ENCODE measurements around the gene SDHA. TPM values are rescaled to one million over a fixed set of nuclear protein-coding genes. Genes with fewer than 3 reads are reported as not detected.
"Not testable (repeated sequence)": the region's sequence is repeated elsewhere in the genome, so short reads cannot be mapped to it uniquely, and the experiment has no call there.

Gene SDHA
- total and polyA plus RNA-seq, 2 donors (not counting 1 experiment from before 2014, with no cell fraction given) = 77.2 to 137 TPM

- H3K4me3 Mint-ChIP-seq; H3K4me2 ChIP-seq (replicated peaks; ENCODE audit: low read depth, low read length, poor library complexity, severe bottlenecking); H3K27ac ChIP-seq (ENCODE audit: low read length in 2 of 2); H3K27me3 Mint-ChIP-seq; H3K9ac ChIP-seq (ENCODE audit: low read length); H3K4me1 ChIP-seq (ENCODE audit: control insufficient read depth in 2 of 2, insufficient read depth in 2 of 2, low read length in 2 of 2); POLR2A ChIA-PET; CTCF ChIA-PET; H3K36me3 ChIP-seq (replicated peaks in 1 of 2; ENCODE audit: control extremely low read depth in 1 of 2, control insufficient read depth in 1 of 2, extremely low read depth in 1 of 2, insufficient read depth in 2 of 2, low read length in 1 of 2); DNase-seq; H3K27ac Mint-ChIP-seq; H3K9me3 Mint-ChIP-seq (ENCODE audit: insufficient read depth); H3K4me3 ChIP-seq (ENCODE audit: control extremely low read depth in 1 of 5, extremely low read depth in 1 of 5, insufficient read depth in 1 of 5, low read depth in 2 of 5, low read length in 4 of 5); H2AFZ ChIP-seq (ENCODE audit: insufficient read depth, low read depth, low read length, poor library complexity, severe bottlenecking); intact Hi-C loops (cut with micrococcal nuclease); ATAC-seq (ENCODE audit: low read depth); H3K9me3 ChIP-seq (ENCODE audit: control extremely low read depth in 1 of 3, control insufficient read depth in 2 of 3, insufficient read depth in 1 of 3, low read length in 2 of 3); H3K27me3 ChIP-seq (replicated peaks in 1 of 4; ENCODE audit: control extremely low read depth in 1 of 4, control insufficient read depth in 3 of 4, insufficient read depth in 4 of 4, low read length in 3 of 4): not testable (repeated sequence)
- Histone ChIP-seq H4K20me1 (ENCODE audit: control insufficient read depth, insufficient read depth, low read length, poor library complexity, severe bottlenecking) (peaks cover 33% of the 10 kb centered on the region), H3K79me2 (ENCODE audit: control insufficient read depth, insufficient read depth, low read length) (peaks cover 30% of the 10 kb centered on the region)
- 94% methylated on average over 6 of the region's 14 CpGs for WGBS (ENCODE audit: insufficient coverage)
- peaks cover 25% of the 10 kb centered on the region for H3K4me1 Mint-ChIP-seq
Measured at GRCh38 chr5:297991-298736, 80.0 kb downstream of the SDHA start.

GRCh38 chr5:298737-299125, 80.6 kb downstream of the SDHA start:
- Histone ChIP-seq H3K79me2 (ENCODE audit: control insufficient read depth, insufficient read depth, low read length) (peaks cover 29% of the 10 kb centered on the region), H3K4me2 (replicated peaks; ENCODE audit: low read depth, low read length, poor library complexity, severe bottlenecking) (no peak overlapping the region), H3K4me1 (ENCODE audit: control insufficient read depth in 2 of 2, insufficient read depth in 2 of 2, low read length in 2 of 2) (no peaks in the 10 kb centered on the region), H2AFZ (ENCODE audit: insufficient read depth, low read depth, low read length, poor library complexity, severe bottlenecking) (no peak overlapping the region), H3K9ac (ENCODE audit: low read length) (no peak overlapping the region), H3K27me3 (replicated peaks in 1 of 4; ENCODE audit: control extremely low read depth in 1 of 4, control insufficient read depth in 3 of 4, insufficient read depth in 4 of 4, low read length in 3 of 4) (no peaks in the 10 kb centered on the region), H3K27ac (ENCODE audit: low read length in 2 of 2) (no peak overlapping the region), H4K20me1 (ENCODE audit: control insufficient read depth, insufficient read depth, low read length, poor library complexity, severe bottlenecking) (peaks cover 33% of the 10 kb centered on the region), H3K4me3 (ENCODE audit: control extremely low read depth in 1 of 5, extremely low read depth in 1 of 5, insufficient read depth in 1 of 5, low read depth in 2 of 5, low read length in 4 of 5) (no peak overlapping the region), H3K36me3 (replicated peaks in 1 of 2; ENCODE audit: control extremely low read depth in 1 of 2, control insufficient read depth in 1 of 2, extremely low read depth in 1 of 2, insufficient read depth in 2 of 2, low read length in 1 of 2) (peaks cover 0 to 2% of the 10 kb centered on the region in 2 experiments), H3K9me3 (ENCODE audit: control extremely low read depth in 1 of 3, control insufficient read depth in 2 of 3, insufficient read depth in 1 of 3, low read length in 2 of 3) (no peaks in the 10 kb centered on the region)
- Mint-ChIP-seq H3K4me3 (no peak overlapping the region), H3K27me3 (no peaks in the 10 kb centered on the region), H3K9me3 (ENCODE audit: insufficient read depth) (no peaks in the 10 kb centered on the region), H3K27ac (no peak overlapping the region), H3K4me1 (peaks cover 25% of the 10 kb centered on the region)
- DNase-seq (no peak), ATAC-seq (ENCODE audit: low read depth) (no peak)
- intact Hi-C loops (cut with micrococcal nuclease) = no loop called here
- WGBS (ENCODE audit: insufficient coverage) = no CpG with 5 or more reads among the region's 2 CpGs
- no peak for TF ChIP-seq CTCF (IDR thresholded peaks at IDR 0.05)
- TF ChIP-seq EZH2 (IDR thresholded peaks at IDR 0.05; ENCODE audit: borderline replicate concordance, insufficient read depth, low read depth, low read length, poor library complexity, severe bottlenecking) = no peak
- CTCF ChIA-PET = no interaction called here
- POLR2A ChIA-PET = no interaction called here

GRCh38 chr5:299921-300320, 81.8 kb downstream of the SDHA start:
- H3K4me1 ChIP-seq (ENCODE audit: control insufficient read depth in 2 of 2, insufficient read depth in 2 of 2, low read length in 2 of 2); H3K4me2 ChIP-seq (replicated peaks; ENCODE audit: low read depth, low read length, poor library complexity, severe bottlenecking); intact Hi-C loops (cut with micrococcal nuclease); POLR2A ChIA-PET; H3K27ac ChIP-seq (ENCODE audit: low read length in 2 of 2); H3K4me3 Mint-ChIP-seq; H3K4me3 ChIP-seq (ENCODE audit: control extremely low read depth in 1 of 5, extremely low read depth in 1 of 5, insufficient read depth in 1 of 5, low read depth in 2 of 5, low read length in 4 of 5); DNase-seq; H3K27me3 Mint-ChIP-seq; H3K9me3 Mint-ChIP-seq (ENCODE audit: insufficient read depth); H3K9ac ChIP-seq (ENCODE audit: low read length); H3K36me3 ChIP-seq (replicated peaks in 1 of 2; ENCODE audit: control extremely low read depth in 1 of 2, control insufficient read depth in 1 of 2, extremely low read depth in 1 of 2, insufficient read depth in 2 of 2, low read length in 1 of 2); H3K9me3 ChIP-seq (ENCODE audit: control extremely low read depth in 1 of 3, control insufficient read depth in 2 of 3, insufficient read depth in 1 of 3, low read length in 2 of 3); H3K27ac Mint-ChIP-seq; ATAC-seq (ENCODE audit: low read depth); H3K27me3 ChIP-seq (replicated peaks in 1 of 4; ENCODE audit: control extremely low read depth in 1 of 4, control insufficient read depth in 3 of 4, insufficient read depth in 4 of 4, low read length in 3 of 4); H2AFZ ChIP-seq (ENCODE audit: insufficient read depth, low read depth, low read length, poor library complexity, severe bottlenecking); CTCF ChIA-PET: not testable (repeated sequence)
- H3K4me1 Mint-ChIP-seq = peaks cover 25% of the 10 kb centered on the region
- WGBS (ENCODE audit: insufficient coverage) = 90% methylated on average over 2 of the region's 5 CpGs
- peaks cover 34% of the 10 kb centered on the region for H4K20me1 ChIP-seq (ENCODE audit: control insufficient read depth, insufficient read depth, low read length, poor library complexity, severe bottlenecking)
- H3K79me2 ChIP-seq (ENCODE audit: control insufficient read depth, insufficient read depth, low read length) = peaks cover 31% of the 10 kb centered on the region

All from B cell (primary cell).